SW480 (cell line): ENCODE results near the gene LMTK2.
"Not testable (repeated sequence)": the region's sequence is repeated elsewhere in the genome, so short reads cannot be mapped to it uniquely, and the experiment has no call there.

Experiments used
- DNase-seq: peaks from one replicate; pipeline ENCODE4 v3.0.0-alpha.2; 2016; ENCODE audit warnings: low spot score

Gene LMTK2

DNA sequence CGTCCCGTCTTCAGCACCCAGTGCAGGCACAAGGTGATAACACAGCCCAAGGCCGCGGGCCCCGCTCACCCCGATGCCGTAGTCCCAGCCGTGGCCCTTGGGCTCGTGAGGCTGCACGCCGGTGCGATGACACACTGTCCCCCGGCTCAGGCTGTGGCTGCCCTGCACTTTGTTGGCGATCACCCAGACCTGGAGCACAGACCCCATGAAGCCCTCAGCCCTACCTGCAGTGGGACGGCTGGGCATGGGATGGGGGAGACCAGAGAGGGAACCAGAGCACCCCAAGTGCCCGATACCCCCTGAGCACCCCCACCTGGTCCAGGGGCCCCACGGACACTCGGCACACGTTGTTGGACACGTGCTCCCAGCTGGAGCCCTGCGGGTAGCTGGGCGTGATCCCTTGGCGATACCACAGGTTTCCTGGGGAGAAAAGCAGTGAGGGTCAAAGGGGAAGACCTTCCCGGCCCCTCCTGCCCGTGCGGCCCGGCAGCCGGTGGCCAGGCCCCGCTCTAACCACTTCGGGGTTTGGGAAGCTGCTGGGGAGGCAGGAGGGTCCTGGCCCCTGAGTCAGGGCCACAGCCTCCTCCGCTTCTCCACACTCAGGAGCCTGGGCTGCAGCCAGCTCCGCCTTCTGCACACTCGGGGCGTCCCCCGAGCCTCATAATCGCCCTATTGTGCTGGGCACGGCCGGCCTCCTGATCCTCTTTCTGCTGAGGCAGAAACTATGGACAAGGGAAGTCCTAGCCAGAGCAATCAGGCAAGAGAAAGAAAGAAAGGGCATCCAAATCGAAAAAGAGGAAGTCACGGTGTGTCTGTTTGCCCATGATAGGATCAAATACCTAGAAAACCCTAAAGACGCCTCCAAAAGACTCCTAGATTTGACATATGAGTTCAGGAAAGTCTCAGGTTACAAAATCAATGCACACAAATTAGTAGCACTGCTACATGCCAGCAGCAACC, 111.2 kb downstream of the LMTK2 start:
- DNase-seq, result peak; percentile 21

GRCh38 chr7:98219382-98219781, 112.7 kb downstream of the LMTK2 start:
- DNase-seq, result not testable (repeated sequence)

GRCh38 chr7:98221611-98222532, 115.2 kb downstream of the LMTK2 start:
- no peak for DNase-seq

DNA sequence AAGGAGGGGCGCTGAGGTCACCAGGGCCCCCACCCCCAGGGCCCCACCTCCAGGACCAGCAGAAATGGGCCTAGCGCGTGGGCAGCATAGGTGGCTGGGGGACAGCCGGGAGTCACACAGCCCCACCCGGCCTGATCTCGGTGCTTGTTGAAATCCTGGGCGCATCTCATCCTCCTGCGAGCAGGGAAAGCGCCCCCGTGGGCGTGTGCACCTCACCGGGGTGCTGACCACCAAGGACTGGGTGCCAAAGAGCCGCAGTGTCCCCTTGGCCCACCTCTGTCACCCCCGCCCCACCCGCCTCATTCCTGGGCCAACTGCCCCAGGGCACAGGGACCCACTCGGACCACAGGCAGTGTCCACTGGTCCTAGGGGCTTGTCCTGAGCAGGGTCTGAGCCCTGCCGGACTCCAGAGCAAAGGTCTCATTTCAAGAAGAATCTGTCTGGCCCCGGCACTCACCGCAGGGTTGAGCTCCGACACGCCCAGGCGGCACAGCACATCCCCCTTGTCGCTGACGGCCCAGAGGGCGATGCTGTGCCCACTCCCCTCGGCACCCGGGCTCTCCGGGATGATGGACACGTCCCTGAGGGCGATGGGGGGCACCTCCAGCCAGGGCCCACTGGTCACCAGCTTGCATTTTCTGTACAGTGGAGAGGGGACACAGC, 116.0 kb downstream of the LMTK2 start:
- DNase-seq, result no peak

DNA sequence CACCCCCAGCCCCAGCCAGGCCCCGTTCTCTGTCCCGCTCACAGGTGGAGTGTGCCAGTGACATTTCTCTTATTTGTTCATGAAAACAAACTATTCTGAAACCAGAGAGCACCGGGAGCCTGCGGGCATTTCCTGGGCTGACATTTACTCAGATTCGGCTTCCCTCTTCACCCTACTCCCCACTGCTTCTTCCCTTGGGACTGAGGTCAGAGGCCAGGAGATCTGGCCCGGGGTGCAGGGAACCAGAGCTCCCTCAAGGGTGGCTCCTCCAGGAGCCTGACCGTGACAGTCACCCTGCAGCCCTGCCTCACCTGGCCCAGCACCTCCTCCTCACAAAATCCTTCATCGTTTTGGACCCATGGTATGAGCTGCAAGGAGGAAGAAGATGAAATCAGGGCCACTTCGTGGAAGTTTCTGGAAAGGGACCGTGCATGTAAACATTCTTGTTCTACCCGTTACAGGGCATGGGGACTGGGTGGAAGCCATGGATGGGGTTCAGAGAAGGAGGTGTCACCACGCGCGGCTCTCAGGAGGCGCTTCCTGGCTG, 116.8 kb downstream of the LMTK2 start:
- DNase-seq, result no peak

GRCh38 chr7:98223898-98224700, 117.4 kb downstream of the LMTK2 start:
- no peak for DNase-seq

- no peak for DNase-seq
Measured at GRCh38 chr7:98224701-98225181, 118.1 kb downstream of the LMTK2 start.

DNA sequence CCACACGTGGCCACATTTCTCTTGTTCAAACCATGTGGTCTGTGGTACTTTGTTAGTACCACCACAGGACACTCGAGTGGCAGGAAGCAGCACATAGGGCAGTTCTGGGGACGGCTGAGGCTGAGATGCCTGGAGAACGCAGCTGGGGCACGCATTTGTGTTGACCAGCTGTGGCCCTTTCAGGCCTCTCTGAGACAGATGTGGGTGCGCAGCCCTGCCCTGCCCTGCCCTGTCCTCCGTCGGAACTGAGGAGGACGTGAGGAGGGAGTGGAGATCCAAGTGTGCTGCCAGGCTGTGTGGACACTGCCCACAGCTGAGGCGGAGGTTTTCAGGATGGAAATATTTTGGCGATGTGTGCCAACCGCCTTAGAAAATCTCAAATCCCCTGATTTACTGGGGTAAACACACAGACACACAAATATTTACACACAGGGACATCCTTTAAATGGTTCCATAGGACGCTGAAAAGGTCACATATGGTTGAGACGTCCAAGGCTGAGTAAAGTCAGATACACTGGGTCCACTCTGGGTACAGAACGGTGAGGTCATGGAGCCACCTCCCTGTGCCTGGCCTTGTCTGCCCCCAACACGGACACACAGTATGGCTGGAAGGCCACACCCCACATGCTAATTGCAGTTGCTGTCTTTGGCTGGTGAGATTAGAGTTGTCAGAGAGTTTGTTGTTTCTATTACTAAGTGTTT, 119.4 kb downstream of the LMTK2 start:
- DNase-seq, result no peak

GRCh38 chr7:98227939-98228338, 121.3 kb downstream of the LMTK2 start:
- DNase-seq, result no peak

DNA sequence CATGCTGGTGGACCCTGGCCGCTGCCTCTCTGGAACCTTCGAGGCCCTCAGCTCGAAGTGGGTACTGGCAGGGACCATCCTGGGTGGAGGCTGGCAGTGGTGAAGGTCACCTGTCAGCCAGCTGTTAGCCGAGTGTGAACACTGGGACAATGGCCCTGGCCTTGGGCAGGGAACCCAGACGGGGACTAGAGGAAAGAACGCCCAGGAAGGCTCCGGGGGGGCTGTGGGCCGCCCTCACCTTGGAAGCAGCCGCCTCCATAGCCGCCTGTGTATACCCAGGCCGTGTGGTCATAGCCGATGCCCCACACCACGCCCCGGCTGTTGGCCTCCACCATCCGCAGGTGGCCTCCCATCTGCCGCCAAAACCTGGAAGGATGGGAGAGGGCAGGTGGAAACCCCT, 122.1 kb downstream of the LMTK2 start:
- no peak for DNase-seq

GRCh38 chr7:98229441-98229840, 122.8 kb downstream of the LMTK2 start:
- no peak for DNase-seq

GRCh38 chr7:98229991-98230745, 123.5 kb downstream of the LMTK2 start:
- no peak for DNase-seq

GRCh38 chr7:98230746-98231471, 124.2 kb downstream of the LMTK2 start:
- no peak for DNase-seq

DNA sequence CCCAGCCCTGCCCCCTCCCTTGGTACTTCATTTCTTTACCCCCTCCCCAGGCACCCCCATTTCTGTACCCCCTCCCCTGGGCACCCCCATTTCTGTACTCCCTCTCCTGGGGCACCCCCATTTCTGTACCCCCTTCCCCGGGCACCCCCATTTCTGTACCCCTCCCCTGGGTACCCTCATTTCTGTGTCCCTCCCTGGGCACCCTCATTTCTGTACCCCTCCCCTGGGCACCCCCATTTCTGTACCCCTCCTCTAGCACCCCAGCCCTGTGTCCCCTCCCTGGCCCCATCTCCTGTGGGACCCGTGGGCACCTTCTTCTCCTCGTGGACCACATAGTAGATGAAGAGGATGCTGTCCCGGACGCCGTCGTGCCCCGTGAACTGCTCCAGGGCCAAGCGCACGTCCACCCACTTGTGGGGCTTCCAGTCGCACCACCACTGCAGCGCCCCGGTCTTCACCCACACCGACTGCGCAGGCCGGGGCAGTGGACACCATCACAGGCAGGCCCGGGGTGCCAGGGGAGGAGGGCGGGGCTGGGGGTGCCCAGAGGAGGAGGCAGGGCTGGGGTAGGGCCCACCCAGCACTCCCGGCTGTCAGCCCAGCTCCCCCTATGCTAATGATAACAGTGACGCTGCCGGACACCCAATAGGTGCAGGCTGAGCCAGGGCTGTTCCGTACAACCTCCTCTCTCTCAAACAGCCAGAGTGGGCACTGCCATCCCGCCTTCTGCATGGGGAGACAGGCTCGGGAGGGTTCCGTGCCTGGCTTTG, 125.0 kb downstream of the LMTK2 start:
- no peak for DNase-seq

- DNase-seq, result no peak
Measured at GRCh38 chr7:98232263-98232585, 125.6 kb downstream of the LMTK2 start.

- no peak for DNase-seq
Measured at GRCh38 chr7:98232799-98233198, 126.1 kb downstream of the LMTK2 start.

DNA sequence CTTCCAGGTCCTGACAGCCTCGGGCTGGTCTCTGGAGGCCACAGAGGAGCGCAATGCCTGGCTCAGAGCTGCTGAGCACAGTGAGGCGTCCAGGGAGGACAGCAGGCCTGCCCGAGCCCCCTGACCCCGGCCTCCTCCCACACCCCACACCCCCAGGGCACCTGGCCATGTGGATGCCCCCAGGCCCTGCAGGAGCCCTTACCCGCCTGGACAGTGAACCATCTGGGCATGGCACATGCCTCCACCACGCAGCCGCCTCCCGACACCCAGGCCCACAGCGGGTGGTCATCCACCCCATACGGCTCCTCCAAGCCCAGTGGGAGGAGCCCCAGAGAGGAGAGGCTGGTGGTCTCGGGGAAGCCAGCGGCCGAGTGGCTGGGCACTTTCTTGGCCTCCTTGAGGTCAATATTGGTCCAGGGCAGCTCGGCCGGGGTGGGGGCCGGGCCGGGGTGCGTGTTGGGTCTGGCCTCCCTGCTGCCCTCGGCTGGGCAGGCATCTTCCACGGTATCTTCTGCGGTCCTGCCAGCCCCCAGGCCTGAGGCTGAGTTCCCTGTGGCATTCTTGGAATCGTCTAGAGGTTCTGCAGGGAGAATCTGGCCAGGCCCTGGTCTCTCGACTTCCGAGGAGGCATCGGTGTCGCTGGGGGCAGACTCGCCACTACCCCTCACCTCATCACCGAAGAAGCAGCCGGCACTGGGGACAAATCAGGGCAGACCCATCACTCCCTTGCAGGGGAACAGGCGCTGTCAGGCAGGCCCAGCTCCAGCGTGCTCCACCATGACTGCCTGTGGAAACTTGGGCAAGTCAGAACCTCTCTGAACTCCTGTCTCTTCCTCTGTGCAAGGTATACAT, 126.8 kb downstream of the LMTK2 start:
- no peak for DNase-seq
